ENCODE results near the gene PCDHB1.
"Not testable (repeated sequence)": the region's sequence is repeated elsewhere in the genome, so short reads cannot be mapped to it uniquely, and the experiment has no call there.

The PCDHB1 gene

DNA sequence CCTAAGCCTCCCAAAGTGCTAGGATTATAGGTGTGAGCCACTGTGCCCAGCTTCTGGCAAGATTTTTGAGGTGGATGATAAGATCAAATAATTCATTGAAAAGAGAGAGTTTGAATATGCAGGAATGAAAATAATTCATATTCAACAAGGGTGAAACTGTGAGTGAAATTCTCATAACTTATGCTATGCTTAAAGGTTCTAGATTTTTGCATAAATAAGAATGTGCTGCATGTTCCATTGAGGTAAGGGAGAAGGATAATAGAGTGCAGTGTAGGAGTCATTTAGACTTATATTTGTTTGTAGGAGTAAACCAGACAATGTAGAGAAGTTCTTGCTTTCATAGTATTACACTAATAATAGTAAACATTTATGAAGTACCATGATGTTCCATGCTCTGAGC lies 31.1 kb downstream of the PCDHB1 start:
- DNase-seq, result no peak

DNA sequence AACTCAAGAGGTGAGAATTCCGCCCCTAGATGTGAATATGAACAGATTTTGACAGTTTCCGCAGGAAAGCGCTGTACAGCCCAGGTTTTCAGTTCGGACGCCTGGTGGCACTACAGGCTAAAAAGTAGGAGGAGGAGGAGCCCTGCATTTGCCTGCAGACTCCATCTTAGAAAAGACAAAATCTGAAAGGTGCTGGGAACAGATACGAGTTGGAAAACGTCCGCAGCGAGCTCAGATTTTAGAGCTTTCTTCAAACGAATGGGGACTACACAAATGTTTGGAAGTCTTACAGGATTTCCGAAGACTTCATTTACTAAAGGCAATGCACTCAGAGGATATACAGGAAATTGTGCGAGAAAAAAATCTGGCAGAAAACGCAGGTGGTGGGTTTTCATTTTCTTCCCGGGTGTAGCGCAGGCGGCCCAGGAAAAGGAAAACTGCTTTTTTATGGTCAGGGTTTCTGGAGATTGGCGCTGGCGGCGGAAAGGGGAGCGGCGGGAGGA lies 33.4 kb downstream of the PCDHB1 start:
- peak in 3 of 5 experiments; percentile 2 to 42 (median 17) for DNase-seq

DNA sequence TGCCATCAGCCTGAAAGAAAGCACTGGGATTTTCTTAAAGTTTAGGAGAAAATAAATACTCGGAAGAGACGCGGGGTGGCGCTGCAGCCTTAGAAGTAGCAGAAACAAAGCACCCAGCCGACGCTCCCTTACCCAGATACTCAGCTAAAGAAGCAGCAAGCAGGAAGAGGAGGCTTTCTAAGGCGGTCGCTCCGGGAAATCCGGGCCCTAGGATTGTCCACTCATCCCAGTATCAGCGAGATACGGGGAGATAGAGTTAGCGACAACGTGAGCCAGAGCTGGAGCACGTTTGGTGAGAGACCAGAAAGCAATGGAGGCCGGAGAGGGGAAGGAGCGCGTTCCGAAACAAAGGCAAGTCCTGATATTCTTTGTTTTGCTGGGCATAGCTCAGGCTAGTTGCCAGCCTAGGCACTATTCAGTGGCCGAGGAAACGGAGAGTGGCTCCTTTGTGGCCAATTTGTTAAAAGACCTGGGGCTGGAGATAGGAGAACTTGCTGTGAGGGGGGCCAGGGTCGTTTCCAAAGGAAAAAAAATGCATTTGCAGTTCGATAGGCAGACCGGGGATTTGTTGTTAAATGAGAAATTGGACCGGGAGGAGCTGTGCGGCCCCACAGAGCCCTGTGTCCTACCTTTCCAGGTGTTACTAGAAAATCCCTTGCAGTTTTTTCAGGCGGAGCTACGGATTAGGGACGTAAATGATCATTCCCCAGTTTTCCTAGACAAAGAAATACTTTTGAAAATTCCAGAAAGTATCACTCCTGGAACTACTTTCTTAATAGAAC lies 43.5 kb downstream of the PCDHB1 start, which contains the start of gene PCDHB2:
Gene PCDHB2 (plus strand): TSS at position 135 of the 782 bp plus-strand sequence. CDS start 176 bp downstream, at position 311.
- peak in 1 of 5 experiments; percentile 2 for DNase-seq

DNA sequence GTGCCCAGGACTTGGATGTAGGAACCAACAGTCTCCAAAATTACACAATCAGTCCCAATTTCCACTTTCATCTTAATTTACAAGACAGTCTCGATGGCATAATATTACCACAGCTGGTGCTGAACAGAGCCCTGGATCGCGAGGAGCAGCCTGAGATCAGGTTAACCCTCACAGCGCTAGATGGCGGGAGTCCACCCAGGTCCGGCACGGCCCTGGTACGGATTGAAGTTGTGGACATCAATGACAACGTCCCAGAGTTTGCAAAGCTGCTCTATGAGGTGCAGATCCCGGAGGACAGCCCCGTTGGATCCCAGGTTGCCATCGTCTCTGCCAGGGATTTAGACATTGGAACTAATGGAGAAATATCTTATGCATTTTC lies 44.1 kb downstream of the PCDHB1 start:
- DNase-seq, result no peak

DNA sequence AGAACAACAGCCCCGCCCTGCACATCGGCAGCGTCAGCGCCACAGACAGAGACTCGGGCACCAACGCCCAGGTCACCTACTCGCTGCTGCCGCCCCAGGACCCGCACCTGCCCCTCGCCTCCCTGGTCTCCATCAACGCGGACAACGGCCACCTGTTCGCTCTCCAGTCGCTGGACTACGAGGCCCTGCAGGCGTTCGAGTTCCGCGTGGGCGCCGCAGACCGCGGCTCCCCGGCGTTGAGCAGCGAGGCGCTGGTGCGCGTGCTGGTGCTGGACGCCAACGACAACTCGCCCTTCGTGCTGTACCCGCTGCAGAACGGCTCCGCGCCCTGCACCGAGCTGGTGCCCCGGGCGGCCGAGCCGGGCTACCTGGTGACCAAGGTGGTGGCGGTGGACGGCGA lies 45.0 kb downstream of the PCDHB1 start:
- not testable (repeated sequence) for DNase-seq

DNA sequence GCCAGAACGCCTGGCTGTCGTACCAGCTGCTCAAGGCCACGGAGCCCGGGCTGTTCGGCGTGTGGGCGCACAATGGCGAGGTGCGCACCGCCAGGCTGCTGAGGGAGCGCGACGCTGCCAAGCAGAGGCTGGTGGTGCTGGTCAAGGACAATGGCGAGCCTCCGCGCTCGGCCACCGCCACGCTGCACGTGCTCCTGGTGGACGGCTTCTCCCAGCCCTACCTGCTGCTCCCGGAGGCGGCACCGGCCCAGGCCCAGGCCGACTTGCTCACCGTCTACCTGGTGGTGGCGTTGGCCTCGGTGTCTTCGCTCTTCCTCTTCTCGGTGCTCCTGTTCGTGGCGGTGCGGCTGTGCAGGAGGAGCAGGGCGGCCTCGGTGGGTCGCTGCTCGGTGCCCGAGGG lies 45.4 kb downstream of the PCDHB1 start:
- not testable (repeated sequence) for DNase-seq

DNA sequence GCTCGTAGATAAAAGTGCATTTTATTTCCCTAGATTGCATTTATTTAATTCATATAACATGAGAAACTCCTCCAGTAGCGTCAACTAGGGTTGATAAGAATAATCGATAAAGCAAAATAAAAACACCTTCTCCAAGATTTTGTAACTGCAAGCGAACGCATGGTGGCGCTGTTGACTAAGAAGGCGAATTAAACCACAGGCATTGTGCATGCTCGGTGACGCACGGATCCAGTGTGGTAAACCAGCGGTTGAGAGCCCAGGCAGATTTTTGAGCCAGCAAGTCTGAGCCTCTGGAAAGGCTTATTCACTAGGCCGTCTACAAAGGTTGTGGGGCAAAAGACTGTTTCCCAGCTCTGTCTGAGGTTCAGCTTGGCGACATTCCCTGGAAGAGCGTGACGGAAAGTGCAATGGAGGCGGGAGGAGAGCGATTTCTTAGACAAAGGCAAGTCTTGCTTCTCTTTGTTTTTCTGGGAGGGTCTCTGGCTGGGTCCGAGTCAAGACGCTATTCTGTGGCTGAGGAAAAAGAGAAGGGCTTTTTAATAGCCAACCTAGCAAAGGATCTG lies 49.1 kb downstream of the PCDHB1 start, which contains the start of gene PCDHB3:
Gene PCDHB3 (plus strand): TSS at position 231 of the 563 bp plus-strand sequence. CDS start 177 bp downstream, at position 408.
- peak in 1 of 5 experiments; percentile 56 for DNase-seq

DNA sequence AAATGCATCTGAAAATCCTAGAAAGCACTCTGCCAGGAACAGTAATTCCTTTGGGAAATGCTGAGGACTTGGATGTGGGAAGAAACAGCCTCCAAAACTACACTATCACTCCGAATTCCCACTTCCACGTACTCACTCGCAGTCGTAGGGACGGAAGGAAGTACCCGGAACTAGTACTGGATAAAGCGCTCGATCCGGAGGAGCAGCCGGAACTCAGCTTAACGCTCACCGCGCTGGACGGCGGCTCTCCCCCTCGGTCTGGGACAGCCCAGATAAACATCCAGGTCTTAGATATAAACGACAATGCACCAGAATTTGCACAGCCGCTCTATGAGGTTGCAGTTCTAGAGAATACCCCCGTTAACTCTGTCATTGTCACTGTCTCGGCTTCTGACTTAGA lies 49.9 kb downstream of the PCDHB1 start:
- no peak for DNase-seq

DNA sequence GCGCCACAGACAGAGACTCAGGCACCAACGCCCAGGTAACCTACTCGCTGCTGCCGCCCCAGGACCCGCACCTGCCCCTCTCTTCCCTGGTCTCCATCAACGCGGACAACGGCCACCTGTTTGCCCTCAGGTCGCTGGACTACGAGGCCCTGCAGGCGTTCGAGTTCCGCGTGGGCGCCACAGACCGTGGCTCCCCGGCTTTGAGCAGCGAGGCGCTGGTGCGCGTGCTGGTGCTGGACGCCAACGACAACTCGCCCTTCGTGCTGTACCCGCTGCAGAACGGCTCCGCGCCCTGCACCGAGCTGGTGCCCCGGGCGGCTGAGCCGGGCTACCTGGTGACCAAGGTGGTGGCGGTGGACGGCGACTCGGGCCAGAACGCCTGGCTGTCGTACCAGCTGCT lies 50.9 kb downstream of the PCDHB1 start:
- DNase-seq, result not testable (repeated sequence)

DNA sequence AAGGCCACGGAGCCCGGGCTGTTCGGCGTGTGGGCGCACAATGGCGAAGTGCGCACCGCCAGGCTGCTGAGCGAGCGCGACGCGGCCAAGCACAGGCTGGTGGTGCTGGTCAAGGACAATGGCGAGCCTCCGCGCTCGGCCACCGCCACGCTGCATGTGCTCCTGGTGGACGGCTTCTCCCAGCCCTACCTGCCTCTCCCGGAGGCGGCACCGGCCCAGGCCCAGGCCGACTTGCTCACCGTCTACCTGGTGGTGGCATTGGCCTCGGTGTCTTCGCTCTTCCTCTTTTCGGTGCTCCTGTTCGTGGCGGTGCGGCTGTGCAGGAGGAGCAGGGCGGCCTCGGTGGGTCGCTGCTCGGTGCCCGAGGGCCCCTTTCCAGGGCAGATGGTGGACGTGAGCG lies 51.3 kb downstream of the PCDHB1 start:
- not testable (repeated sequence) for DNase-seq

DNA sequence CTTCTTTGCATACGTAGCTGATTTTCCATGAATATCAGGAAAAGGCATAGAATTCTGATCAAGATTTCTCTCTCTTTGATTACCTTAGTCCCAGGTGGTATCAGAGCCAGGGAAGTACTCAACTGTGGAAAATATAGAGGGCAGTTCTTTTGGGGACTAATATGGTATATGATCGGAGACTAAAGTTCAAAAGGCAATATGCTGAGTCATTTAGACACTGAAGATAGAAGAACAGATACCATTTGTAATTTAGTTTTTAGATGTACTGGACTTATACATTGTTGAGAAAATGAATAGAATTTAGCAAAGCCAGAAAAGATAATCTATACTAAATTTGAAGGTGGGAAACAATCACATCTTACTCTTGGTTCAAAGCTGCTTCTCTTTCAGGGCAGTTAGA lies 54.2 kb downstream of the PCDHB1 start:
- DNase-seq, result no peak

All from T-helper 2 cell (primary cell).